Hematopoietic multipotent progenitor cell treated with erythropoietin and hydrocortisone succinate and interleukin-3 and kit ligand, for 8 days (in vitro differentiated cells): ENCODE results near the gene CRTC3.
A peak's percentile ranks its signal among the peaks of the same experiment; 100 is the strongest.
"Not testable (repeated sequence)": the region's sequence is repeated elsewhere in the genome, so short reads cannot be mapped to it uniquely, and the experiment has no call there.

ENCODE experiments used
- DNase-seq: peaks from one replicate; pipeline ENCODE4 v3.0.0-alpha.2; 2015

Gene CRTC3

GRCh38 chr15:90529371-90530249 is at the start of gene CRTC3:
TSS of gene CRTC3 (plus strand) at chr15:90529923. CDS start at chr15:90530072, 149 bp downstream.
- peak; percentile 57 for DNase-seq

- peak; percentile 26 for DNase-seq
These were observed 48.7 kb upstream of the CRTC3 start for GRCh38 chr15:90481023-90481422.

GRCh38 chr15:90482124-90483011 is 47.4 kb upstream of the CRTC3 start:
- peak; percentile 73 for DNase-seq

GRCh38 chr15:90483012-90483307 is 46.8 kb upstream of the CRTC3 start:
- no peak for DNase-seq

GRCh38 chr15:90483637-90484036 is 46.1 kb upstream of the CRTC3 start:
- no peak for DNase-seq

GRCh38 chr15:90487186-90487585 is 42.5 kb upstream of the CRTC3 start:
- DNase-seq, result no peak

- DNase-seq, result peak; percentile 31
These were observed 40.2 kb upstream of the CRTC3 start for GRCh38 chr15:90489514-90489913.

- no peak for DNase-seq
These were observed 39.8 kb upstream of the CRTC3 start for GRCh38 chr15:90489944-90490343.

GRCh38 chr15:90493647-90494046 is 36.1 kb upstream of the CRTC3 start:
- no peak for DNase-seq

- no peak for DNase-seq
These were observed 34.7 kb upstream of the CRTC3 start for GRCh38 chr15:90495067-90495466.

GRCh38 chr15:90496791-90497190 is 32.9 kb upstream of the CRTC3 start:
- DNase-seq, result no peak

- DNase-seq, result no peak
These were observed 32.3 kb upstream of the CRTC3 start for GRCh38 chr15:90497376-90497775.

- no peak for DNase-seq
These were observed 31.8 kb upstream of the CRTC3 start for GRCh38 chr15:90497912-90498311.

GRCh38 chr15:90500171-90500570 is 29.6 kb upstream of the CRTC3 start:
- DNase-seq, result no peak

GRCh38 chr15:90501898-90502297 is 27.8 kb upstream of the CRTC3 start:
- no peak for DNase-seq

GRCh38 chr15:90510781-90511180 is 18.9 kb upstream of the CRTC3 start:
- not testable (repeated sequence) for DNase-seq

- not testable (repeated sequence) for DNase-seq
These were observed 18.5 kb upstream of the CRTC3 start for GRCh38 chr15:90511211-90511618.

- no peak for DNase-seq
These were observed 17.4 kb upstream of the CRTC3 start for GRCh38 chr15:90512276-90512675.

GRCh38 chr15:90512981-90513380 is 16.7 kb upstream of the CRTC3 start:
- DNase-seq, result no peak

- DNase-seq, result no peak
These were observed 16.3 kb upstream of the CRTC3 start for GRCh38 chr15:90513448-90513847.

- DNase-seq, result not testable (repeated sequence)
These were observed 15.8 kb upstream of the CRTC3 start for GRCh38 chr15:90513893-90514292.

GRCh38 chr15:90519688-90520087 is 10.0 kb upstream of the CRTC3 start:
- DNase-seq, result no peak

GRCh38 chr15:90520365-90520764 is 9.4 kb upstream of the CRTC3 start:
- DNase-seq, result no peak

- DNase-seq, result no peak
These were observed 6.3 kb upstream of the CRTC3 start for GRCh38 chr15:90523373-90523772.
